NB4 (cell line): ENCODE measurements around the gene CCDC126.

ENCODE experiments used
- CTCF ChIP-seq: IDR thresholded peaks from one replicate; pipeline ENCODE4 v1.5.1; 2012; ENCODE audit warnings: low read depth, low read length
- MAX ChIP-seq: IDR thresholded peaks from 2 replicates; pipeline ENCODE4 v1.6.1; 2011; ENCODE audit warnings: low read depth, low read length
- MYC ChIP-seq: IDR thresholded peaks from 2 replicates; pipeline ENCODE4 v1.6.1; 2011; ENCODE audit warnings: low read depth, low read length
- POLR2A ChIP-seq: IDR thresholded peaks from 2 replicates; pipeline ENCODE4 v1.6.1; 2011; ENCODE audit warnings: mild to moderate bottlenecking; ENCODE audit not compliant: insufficient read length; ENCODE audit errors: extremely low read depth

GRCh38 chr7:23628370-23628769, 31.2 kb downstream of the CCDC126 start:
- TF ChIP-seq CTCF = no peak
- no peak for TF ChIP-seq POLR2A
- TF ChIP-seq MAX = no peak
- no peak for TF ChIP-seq MYC
